HepG2 (cell line): ENCODE measurements around the gene ARMC5. TPM values are rescaled to one million over a fixed set of nuclear protein-coding genes. Genes with fewer than 3 reads are reported as not detected.

Experiments
- ATAC-seq: fragments of 200-7000 bp; cut with Tn5 transposase; 3 replicates; pipeline ENCODE4 v1.9.1; 2020; ENCODE audit warnings: mild to moderate bottlenecking, moderate library complexity
- BruUV-seq: library from RNA; stranded (reverse); fragments of 400-500 nt; replicated peaks from 2 replicates; lab custom pipeline; 2021; lab: Mats Ljungman, UMichigan
- CTCF ChIA-PET: fragments of 300-600 bp; formaldehyde crosslinking; extraction: SDS; loops from one replicate; lab custom pipeline; 2021; ENCODE audit warnings: low total read pairs, inconsistent platforms, low intra/inter-chr PET ratio; lab: Yijun Ruan, JAX
- POLR2A ChIA-PET: fragments of 350-600 bp; sonication (Branson Sonifier 250); formaldehyde crosslinking; loops from one replicate; lab custom pipeline; 2020; ENCODE audit warnings: antibody characterized with exemption, inconsistent platforms; lab: Yijun Ruan, JAX
- DNase-seq: peaks from one replicate; pipeline ENCODE4 v3.0.0-alpha.2; 2015; ENCODE audit warnings: low spot score
- FAIRE-seq: peaks from 3 replicates; lab custom pipeline; 2011; peaks lifted over from hg19 to GRCh38; lab: Jason Lieb, UNC
- H2AFZ ChIP-seq: one replicate; pipeline ENCODE4 v1.6.1; 2011; ENCODE audit warnings: low read length, inconsistent platforms
- H3K27ac ChIP-seq: fragments of 300-600 bp; 3 replicates; pipeline ENCODE4 v1.8.0; 2011; ENCODE audit warnings: mixed run types, mild to moderate bottlenecking, mixed read lengths, low read length, inconsistent platforms; ENCODE audit not compliant: insufficient read depth; ENCODE audit errors: extremely low read length
- H3K27me3 ChIP-seq, 2 experiments: fragments of 200-600 bp in 1 of 2; 2 replicates in 1 of 2; 3 replicates in 1 of 2; pipeline versions ENCODE4 v1.6.0 to v1.8.0; 2011; ENCODE audit warnings: low read length in 2 of 2, mild to moderate bottlenecking in 2 of 2, moderate library complexity in 2 of 2, inconsistent platforms in 1 of 2; ENCODE audit not compliant: insufficient read depth in 2 of 2, control insufficient read depth in 1 of 2
- H3K36me3 ChIP-seq, 2 experiments: fragments of 200-600 bp in 1 of 2; replicated peaks in 1 of 2; 2 replicates in 1 of 2; 3 replicates in 1 of 2; pipeline versions ENCODE4 v1.5.1 to v1.8.0; 2011; ENCODE audit warnings: low read length in 2 of 2, inconsistent platforms in 1 of 2; ENCODE audit not compliant: insufficient read depth in 2 of 2, control insufficient read depth in 1 of 2
- H3K4me1 ChIP-seq: 2 replicates; pipeline ENCODE4 v1.5.1; 2012; ENCODE audit warnings: low read length, inconsistent platforms; ENCODE audit not compliant: insufficient read depth
- H3K4me2 ChIP-seq: 2 replicates; pipeline ENCODE4 v1.6.0; 2011; ENCODE audit warnings: low read depth, low read length, inconsistent platforms
- H3K4me3 ChIP-seq, 3 experiments: fragments of 200-600 bp in 1 of 3; sonication (generic), shearing (Covaris generic) in 1 of 3; replicated peaks in 1 of 3; 2 replicates each; pipeline ENCODE4 v1.5.1; 2011 to 2016; ENCODE audit warnings: low read length in 3 of 3, inconsistent platforms in 2 of 3, low read depth in 2 of 3, mild to moderate bottlenecking in 2 of 3, control low read depth in 1 of 3, mixed read lengths in 1 of 3; ENCODE audit not compliant: insufficient read depth in 1 of 3
- H3K79me2 ChIP-seq: one replicate; pipeline ENCODE4 v1.6.1; 2011; ENCODE audit warnings: low read length, inconsistent platforms; ENCODE audit not compliant: insufficient read depth
- H3K9ac ChIP-seq: 2 replicates; pipeline ENCODE4 v1.6.0; 2011; ENCODE audit warnings: mild to moderate bottlenecking, low read depth, low read length, inconsistent platforms; ENCODE audit not compliant: insufficient read depth
- H3K9me3 ChIP-seq: 2 replicates; pipeline ENCODE4 v1.5.1; 2012; ENCODE audit warnings: mild to moderate bottlenecking, low read length
- H4K20me1 ChIP-seq: 2 replicates; pipeline ENCODE4 v1.6.0; 2011; ENCODE audit warnings: inconsistent platforms, mild to moderate bottlenecking, low read length, moderate library complexity; ENCODE audit not compliant: insufficient read depth
- EEA1 ChIP-seq: sonication (generic); formaldehyde crosslinking; IDR thresholded peaks from 2 replicates; pipeline ENCODE4 v1.5.1; 2020; ENCODE audit warnings: mild to moderate bottlenecking, missing genetic modification reagents, borderline replicate concordance
- FOXJ3 ChIP-seq: sonication (generic); formaldehyde crosslinking; IDR thresholded peaks from 2 replicates; pipeline ENCODE4 v1.4.0; 2020; ENCODE audit warnings: missing genetic modification reagents, mild to moderate bottlenecking, borderline replicate concordance
- HES4 ChIP-seq: sonication (generic); formaldehyde crosslinking; IDR thresholded peaks from 2 replicates; pipeline ENCODE4 v1.9.0; 2021; ENCODE audit warnings: mild to moderate bottlenecking, missing genetic modification reagents, borderline replicate concordance
- HOXA3 ChIP-seq: sonication (generic); formaldehyde crosslinking; IDR thresholded peaks from 2 replicates; pipeline ENCODE4 v1.5.0; 2020; ENCODE audit warnings: missing genetic modification reagents
- NFYC ChIP-seq: IDR thresholded peaks from 2 replicates; pipeline ENCODE4 v1.6.1; 2016; ENCODE audit warnings: missing genetic modification reagents, missing compliant biosample characterization
- NR2C2 ChIP-seq: sonication (generic); formaldehyde crosslinking; IDR thresholded peaks from 2 replicates; pipeline ENCODE4 v1.4.0; 2020; ENCODE audit warnings: missing genetic modification reagents, mild to moderate bottlenecking, moderate library complexity, borderline replicate concordance
- SP1 ChIP-seq, 2 experiments: fragments of 450-650 bp in 1 of 2; sonication (generic) in 1 of 2; formaldehyde crosslinking in 1 of 2; IDR thresholded peaks; 2 replicates each; pipeline versions ENCODE4 v1.4.0 to v1.6.1; 2016 to 2020; ENCODE audit warnings: missing genetic modification reagents in 1 of 2
- TFE3 ChIP-seq: IDR thresholded peaks from 2 replicates; pipeline ENCODE4 v1.6.1; 2016
- TRIM22 ChIP-seq: fragments of 450-650 bp; IDR thresholded peaks from 2 replicates; pipeline ENCODE4 v1.6.1; 2017
- ZFP36L2 ChIP-seq: sonication (generic); formaldehyde crosslinking; IDR thresholded peaks from 2 replicates; pipeline ENCODE4 v1.4.0; 2020; ENCODE audit warnings: missing genetic modification reagents
- ZHX1 ChIP-seq: sonication (generic); formaldehyde crosslinking; IDR thresholded peaks from 2 replicates; pipeline ENCODE4 v1.8.1; 2022; ENCODE audit warnings: low read depth, mild to moderate bottlenecking, missing genetic modification reagents
- ZMYM2 ChIP-seq: sonication (generic); formaldehyde crosslinking; IDR thresholded peaks from 2 replicates; pipeline ENCODE4 v1.8.0; 2022; ENCODE audit warnings: mild to moderate bottlenecking, missing genetic modification reagents
- ZNF280D ChIP-seq: sonication (generic); formaldehyde crosslinking; IDR thresholded peaks from 2 replicates; pipeline ENCODE4 v1.5.1; 2020; ENCODE audit warnings: mild to moderate bottlenecking, missing genetic modification reagents
- ZSCAN30 ChIP-seq: sonication (generic); formaldehyde crosslinking; IDR thresholded peaks from 2 replicates; pipeline ENCODE4 v1.5.0; 2020; ENCODE audit warnings: mild to moderate bottlenecking, missing genetic modification reagents
- ZZZ3 ChIP-seq: sonication (generic); formaldehyde crosslinking; IDR thresholded peaks from 2 replicates; pipeline ENCODE4 v1.4.0; 2020; ENCODE audit warnings: missing genetic modification reagents, mild to moderate bottlenecking, borderline replicate concordance
- WGBS: methylation state at CpG from one replicate; pipeline ENCODE4 v1.1.6; 2017; ENCODE audit warnings: low lambda C conversion rate; 5-methylcytosine and 5-hydroxymethylcytosine counted together
- in situ Hi-C: cut with HindIII; loops from 2 replicates; pipeline ENCODE4 v1.10.0; 2017; ENCODE audit warnings: low pct_unique_long_range_greater_than_20kb; ENCODE audit not compliant: extremely low pct_ligation_motif_present
- intact Hi-C: fragments of 100-400 bp; cut with micrococcal nuclease; formaldehyde crosslinking; loops from one replicate; pipeline ENCODE4 v1.10.0; 2022; ENCODE audit not compliant: unreplicated experiment
- polyA plus RNA-seq, 8 experiments: library from polyadenylated mRNA; depleted of rRNA in 3 of 8; stranded (reverse) in 7 of 8; unstranded in 1 of 8; fragments of >200 nt; fragmentation: Illumina TruSeq in 4 of 8; extraction: Trizol in 4 of 8; gene quantifications; 2 replicates each; pipeline versions ENCODE4 v1.2.1 to v1.2.3, GENCODE V29; 2011 to 2016; ENCODE audit warnings: low read depth in 4 of 8, missing spikeins in 1 of 8, mixed read lengths in 1 of 8; ENCODE audit not compliant: insufficient read depth in 1 of 8
- total RNA-seq, 5 experiments: library from RNA; depleted of rRNA; stranded (reverse); fragments of >200 nt; fragmentation: Illumina TruSeq; extraction: Trizol; gene quantifications; 2 replicates each; pipeline ENCODE4 v1.2.3, GENCODE V29; 2016; ENCODE audit warnings: low read depth in 1 of 5

Gene ARMC5
- total and polyA plus RNA-seq, 2 of the 13 experiments (the other 11 are each of a cell fraction or from before 2014, with no cell fraction given) = 10.8 to 22.3 TPM

GRCh38 chr16:31428638-31429247 lies 30.6 kb upstream of the ARMC5 start (continued):
- TF ChIP-seq TRIM22 (no peak), HOXA3 (CRISPR knock-in tag) (no peak), NFYC (CRISPR knock-in tag) (no peak), ZFP36L2 (no peak), ZSCAN30 (CRISPR knock-in tag) (no peak), HES4 (no peak), EEA1 (CRISPR knock-in tag) (no peak)

- FAIRE-seq = no peak
- no peaks in the 10 kb centered on the region for H3K79me2 ChIP-seq
- no peak overlapping the region for H3K9ac ChIP-seq
- H2AFZ ChIP-seq = no peak overlapping the region
- POLR2A ChIA-PET = interaction anchor here (1.2 kb wide), 1 partner anchor 11 kb away, joined by 3 read pairs; no protein-coding TSS in a partner anchor
- H4K20me1 ChIP-seq = no peaks in the 10 kb centered on the region
- in situ Hi-C loops = loop anchor here (25.0 kb wide), 1 partner anchor 217 kb away; the partner anchor contains the start of genes PYCARD, PYDC1 and TRIM72
- no peaks in the 10 kb centered on the region for H3K36me3 ChIP-seq
- ATAC-seq = no peak
- WGBS = 0% methylated on average over 1 of the region's 1 CpG
- CTCF ChIA-PET = no interaction called here
- H3K27ac ChIP-seq = no peak overlapping the region
- intact Hi-C loops = no loop called here
- no peaks in the 10 kb centered on the region for H3K4me1 ChIP-seq
- BruUV-seq = no TSS peak
- no peak overlapping the region for H3K4me3 ChIP-seq
- peaks cover 0 to 7% of the 10 kb centered on the region in 2 experiments; a peak in 1 of 5 replicates for H3K27me3 ChIP-seq
- DNase-seq = no peak
- no peaks in the 10 kb centered on the region for H3K9me3 ChIP-seq
- no peak overlapping the region for H3K4me2 ChIP-seq
- TF ChIP-seq SP1 (IDR thresholded peaks at IDR 0.05) (no peak), SP1 (CRISPR knock-in tag; IDR thresholded peaks at IDR 0.05) (no peak), ZZZ3 (CRISPR knock-in tag) (no peak), ZNF280D (CRISPR knock-in tag) (no peak), TFE3 (no peak), FOXJ3 (CRISPR knock-in tag) (no peak), ZMYM2 (CRISPR knock-in tag) (no peak), NR2C2 (no peak), ZHX1 (CRISPR knock-in tag) (no peak)
These were observed 30.0 kb upstream of the ARMC5 start for GRCh38 chr16:31429314-31429713.
